PFSK-1 (cell line): Measurements from ENCODE around the gene KCNK16.

Experiments
- POLR2AphosphoS5 ChIP-seq: IDR thresholded peaks from 2 replicates; pipeline ENCODE4 v1.6.1; 2012; ENCODE audit warnings: low read depth, mild to moderate bottlenecking, control low read depth, low read length, moderate library complexity
- SIN3A ChIP-seq: IDR thresholded peaks from 2 replicates; pipeline ENCODE4 v1.6.1; 2012; ENCODE audit warnings: mild to moderate bottlenecking, low read length, moderate library complexity, borderline replicate concordance; ENCODE audit not compliant: insufficient read depth
- TAF1 ChIP-seq: IDR thresholded peaks from 2 replicates; pipeline ENCODE4 v1.6.1; 2012; ENCODE audit warnings: low read length, control low read depth, borderline replicate concordance; ENCODE audit not compliant: insufficient read depth

DNA sequence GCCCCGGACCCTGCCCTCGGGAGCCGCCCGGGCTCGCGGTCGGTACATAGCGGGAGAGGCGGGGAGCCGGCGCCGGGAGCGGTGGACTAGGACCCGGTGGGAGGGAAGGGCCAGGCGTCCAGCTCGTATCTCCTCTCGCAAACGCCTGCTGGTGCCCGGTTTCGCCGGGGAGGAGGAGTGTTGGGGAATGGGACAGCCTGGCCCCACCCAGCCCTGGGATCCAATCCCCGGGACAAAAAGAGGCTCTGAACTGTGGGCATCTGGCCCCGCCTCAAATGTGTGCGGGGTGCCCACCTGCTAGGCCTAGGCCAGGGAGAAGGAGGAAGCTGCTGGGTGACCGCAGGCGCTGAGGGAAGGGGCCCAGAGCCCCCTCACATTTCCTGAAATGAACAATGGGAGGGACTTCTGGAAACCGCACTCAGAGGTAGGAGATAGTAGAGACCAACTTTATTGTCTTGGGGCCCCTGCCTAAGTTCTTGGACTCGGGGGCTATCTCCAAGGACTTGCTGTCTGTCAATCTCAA, 8.2 kb downstream of the KCNK16 start, which contains the start of gene KCNK17:
- no peak for TF ChIP-seq POLR2AphosphoS5
- TF ChIP-seq SIN3A: no peak
- TF ChIP-seq TAF1: no peak
